Measurements from ENCODE around the gene C11orf52.

- no peak for TF ChIP-seq CTBP1 (IDR thresholded peaks at IDR 0.05; ENCODE audit: borderline replicate concordance)
- no peak for TF ChIP-seq ARNT (IDR thresholded peaks at IDR 0.05)
- no peak for TF ChIP-seq FOXM1 (IDR thresholded peaks at IDR 0.05; ENCODE audit: borderline replicate concordance)
- no peak for TF ChIP-seq TARDBP (IDR thresholded peaks at IDR 0.05)
- no peak for TF ChIP-seq HDGF (IDR thresholded peaks at IDR 0.05; ENCODE audit: borderline replicate concordance)
- no peak for TF ChIP-seq SP1 (IDR thresholded peaks at IDR 0.05)
- TF ChIP-seq ELF4 (IDR thresholded peaks at IDR 0.05) = no peak
- TF ChIP-seq ZNF384 (IDR thresholded peaks at IDR 0.05) = no peak
- no peak for TF ChIP-seq NFRKB (IDR thresholded peaks at IDR 0.05)
- no peak for TF ChIP-seq BHLHE40 (IDR thresholded peaks at IDR 0.05; ENCODE audit: borderline replicate concordance)
These were observed 56.5 kb downstream of the C11orf52 start for GRCh38 chr11:111975076-111975806.

Data from HEK293T (cell line).